Natural killer cell (primary cell): ENCODE measurements around the gene BNC2. TPM values are rescaled to one million over a fixed set of nuclear protein-coding genes. Genes with fewer than 3 reads are reported as not detected.

ENCODE experiments used
- ATAC-seq, 3 donors: fragments of 150-1000 bp in 2 of 3; fragments of 200-7000 bp in 1 of 3; cut with Tn5 transposase; 1 replicate in 1 of 3; 2 replicates in 2 of 3; pipeline ENCODE4 v1.10.0; 2021; ENCODE audit warnings: mild to moderate bottlenecking in 2 of 3, moderate library complexity in 2 of 3
- DNase-seq, 2 donors: peaks; one replicate each; pipeline versions ENCODE4 v3.0.0 to v3.0.0-alpha.2; 2013 to 2021; ENCODE audit warnings: mixed read lengths in 1 of 2
- H3K27ac ChIP-seq: one replicate; pipeline ENCODE4 v1.5.1; 2013; ENCODE audit warnings: mild to moderate bottlenecking, low read length
- H3K27me3 ChIP-seq: one replicate; pipeline ENCODE4 v1.6.1; 2013; ENCODE audit warnings: low read length; ENCODE audit not compliant: control insufficient read depth, insufficient read depth
- H3K36me3 ChIP-seq: one replicate; pipeline ENCODE4 v1.6.1; 2013; ENCODE audit warnings: low read length; ENCODE audit not compliant: control insufficient read depth, insufficient read depth
- H3K4me1 ChIP-seq: one replicate; pipeline ENCODE4 v1.6.1; 2013; ENCODE audit warnings: low read length; ENCODE audit not compliant: control insufficient read depth, insufficient read depth
- H3K4me3 ChIP-seq: one replicate; pipeline ENCODE4 v1.5.1; 2013; ENCODE audit warnings: low read length
- H3K9me3 ChIP-seq: one replicate; pipeline ENCODE4 v1.6.1; 2013; ENCODE audit warnings: low read length; ENCODE audit not compliant: control insufficient read depth, insufficient read depth
- H3K27ac Mint-ChIP-seq, 2 donors: one replicate each; pipeline ENCODE4 v1.8.0; 2022; ENCODE audit warnings: mild to moderate bottlenecking in 2 of 2, mixed read lengths in 2 of 2, moderate library complexity in 1 of 2
- H3K27me3 Mint-ChIP-seq, 2 donors: one replicate each; pipeline ENCODE4 v1.8.0; 2022; ENCODE audit warnings: low read depth in 2 of 2, mixed read lengths in 2 of 2
- H3K36me3 Mint-ChIP-seq: one replicate; pipeline ENCODE4 v1.8.0; 2022; ENCODE audit warnings: mixed read lengths
- H3K4me1 Mint-ChIP-seq, 2 donors: one replicate each; pipeline ENCODE4 v1.8.0; 2022; ENCODE audit warnings: mixed read lengths in 2 of 2
- H3K4me3 Mint-ChIP-seq: one replicate; pipeline ENCODE4 v1.8.0; 2022; ENCODE audit warnings: mild to moderate bottlenecking, moderate library complexity, mixed read lengths
- H3K9me3 Mint-ChIP-seq, 2 donors: one replicate each; pipeline ENCODE4 v1.8.0; 2022; ENCODE audit warnings: mixed read lengths in 2 of 2
- WGBS: methylation state at CpG from one replicate; pipeline ENCODE4 v1.1.7; 2013; ENCODE audit warnings: missing lambda C conversion rate; ENCODE audit not compliant: insufficient coverage; 5-methylcytosine and 5-hydroxymethylcytosine counted together
- intact Hi-C: fragments of 100-400 bp; cut with micrococcal nuclease; formaldehyde crosslinking; loops from one replicate; pipeline ENCODE4 v1.14.2; 2022
- total RNA-seq, 4 donors: library from RNA; stranded (reverse); fragments of 120-200 nt in 1 of 4; gene quantifications; one replicate each; pipeline versions ENCODE4 v1.2.3 to v1.2.4, GENCODE V29; 2013 to 2022
- TF ChIP-seq, protein P1 (sequence below): fragments of 200-600 bp; IDR thresholded peaks from one replicate; pipeline ENCODE4 v1.8.0; 2022; ENCODE audit warnings: antibody characterized with exemption

BNC2 gene
- total RNA-seq, 3 donors from 2014 or later (not counting 1 experiment from before 2014, with no cell fraction given): 36.9 to 84.2 (median 66.5) TPM

DNA sequence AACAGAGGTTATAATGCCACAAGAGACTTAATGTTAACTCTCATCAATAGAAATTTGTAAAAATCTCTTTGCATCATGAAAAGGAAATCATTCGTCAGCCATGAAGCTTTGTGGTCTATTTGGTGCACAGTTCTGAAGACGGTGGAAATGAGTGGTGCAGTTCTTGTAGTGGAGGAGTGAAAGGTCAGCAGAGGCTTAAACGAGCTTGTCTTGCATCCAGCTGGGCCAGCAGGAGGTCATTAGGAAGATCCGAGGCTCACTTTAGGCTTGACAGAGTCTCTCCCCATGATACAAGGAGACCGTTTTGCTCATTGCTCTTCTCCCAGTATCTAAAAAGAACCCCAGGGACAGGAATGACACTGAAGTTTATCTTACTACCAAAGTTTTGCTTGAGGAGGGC, 440.8 kb downstream of the BNC2 start:
- Mint-ChIP-seq H3K36me3 (no peaks in the 10 kb centered on the region), H3K27me3 (no peaks in the 10 kb centered on the region), H3K4me3 (no peak overlapping the region), H3K4me1 (peaks cover 10 to 25% of the 10 kb centered on the region in 2 donors), H3K27ac (peak overlapping the region in 1 of 2 donors; percentile 24), H3K9me3 (no peaks in the 10 kb centered on the region)
- Histone ChIP-seq H3K36me3 (no peaks in the 10 kb centered on the region), H3K4me3 (no peak overlapping the region), H3K27me3 (no peaks in the 10 kb centered on the region), H3K27ac (no peak overlapping the region), H3K4me1 (no peaks in the 10 kb centered on the region), H3K9me3 (no peaks in the 10 kb centered on the region)
- TF ChIP-seq, protein P1, sequence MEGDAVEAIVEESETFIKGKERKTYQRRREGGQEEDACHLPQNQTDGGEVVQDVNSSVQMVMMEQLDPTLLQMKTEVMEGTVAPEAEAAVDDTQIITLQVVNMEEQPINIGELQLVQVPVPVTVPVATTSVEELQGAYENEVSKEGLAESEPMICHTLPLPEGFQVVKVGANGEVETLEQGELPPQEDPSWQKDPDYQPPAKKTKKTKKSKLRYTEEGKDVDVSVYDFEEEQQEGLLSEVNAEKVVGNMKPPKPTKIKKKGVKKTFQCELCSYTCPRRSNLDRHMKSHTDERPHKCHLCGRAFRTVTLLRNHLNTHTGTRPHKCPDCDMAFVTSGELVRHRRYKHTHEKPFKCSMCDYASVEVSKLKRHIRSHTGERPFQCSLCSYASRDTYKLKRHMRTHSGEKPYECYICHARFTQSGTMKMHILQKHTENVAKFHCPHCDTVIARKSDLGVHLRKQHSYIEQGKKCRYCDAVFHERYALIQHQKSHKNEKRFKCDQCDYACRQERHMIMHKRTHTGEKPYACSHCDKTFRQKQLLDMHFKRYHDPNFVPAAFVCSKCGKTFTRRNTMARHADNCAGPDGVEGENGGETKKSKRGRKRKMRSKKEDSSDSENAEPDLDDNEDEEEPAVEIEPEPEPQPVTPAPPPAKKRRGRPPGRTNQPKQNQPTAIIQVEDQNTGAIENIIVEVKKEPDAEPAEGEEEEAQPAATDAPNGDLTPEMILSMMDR: no peak
- DNase-seq (no peak), ATAC-seq (no peak)
- intact Hi-C loops: no loop called here
- 39% methylated on average over 5 of the region's 5 CpGs for WGBS

GRCh38 chr9:16427873-16428427, 442.5 kb downstream of the BNC2 start:
- Mint-ChIP-seq H3K36me3 (no peaks in the 10 kb centered on the region), H3K27ac (no peak overlapping the region), H3K27me3 (no peaks in the 10 kb centered on the region), H3K4me3 (no peak overlapping the region), H3K4me1 (peaks cover 10 to 31% of the 10 kb centered on the region in 2 donors), H3K9me3 (no peaks in the 10 kb centered on the region)
- Histone ChIP-seq H3K27ac (no peak overlapping the region), H3K27me3 (no peaks in the 10 kb centered on the region), H3K36me3 (no peaks in the 10 kb centered on the region), H3K9me3 (no peaks in the 10 kb centered on the region), H3K4me1 (no peaks in the 10 kb centered on the region), H3K4me3 (no peak overlapping the region)
- DNase-seq (no peak), ATAC-seq (no peak)
- TF ChIP-seq, protein P1: no peak
- 96% methylated on average over 5 of the region's 6 CpGs for WGBS
- intact Hi-C loops: no loop called here

GRCh38 chr9:16426716-16427115, 443.8 kb downstream of the BNC2 start:
- ATAC-seq: no peak
- H3K9me3 Mint-ChIP-seq: no peaks in the 10 kb centered on the region
- H3K4me1 Mint-ChIP-seq: peaks cover 15 to 35% of the 10 kb centered on the region in 2 donors
- Histone ChIP-seq H3K4me1 (no peaks in the 10 kb centered on the region), H3K27me3 (no peaks in the 10 kb centered on the region), H3K4me3 (no peak overlapping the region), H3K9me3 (no peaks in the 10 kb centered on the region), H3K36me3 (no peaks in the 10 kb centered on the region), H3K27ac (no peak overlapping the region)
- intact Hi-C loops: no loop called here
- no peaks in the 10 kb centered on the region for H3K27me3 Mint-ChIP-seq
- no peaks in the 10 kb centered on the region for H3K36me3 Mint-ChIP-seq
- H3K4me3 Mint-ChIP-seq: no peak overlapping the region
- 76% methylated on average over 1 of the region's 2 CpGs for WGBS
- no peak for DNase-seq
- no peak overlapping the region for H3K27ac Mint-ChIP-seq
- TF ChIP-seq, protein P1: no peak

GRCh38 chr9:16425562-16426231, 444.8 kb downstream of the BNC2 start:
- Histone ChIP-seq H3K4me1 (no peaks in the 10 kb centered on the region), H3K36me3 (no peaks in the 10 kb centered on the region), H3K4me3 (no peak overlapping the region), H3K27ac (no peak overlapping the region), H3K9me3 (no peaks in the 10 kb centered on the region), H3K27me3 (no peaks in the 10 kb centered on the region)
- ATAC-seq (no peak), DNase-seq (no peak)
- Mint-ChIP-seq H3K27ac (no peak overlapping the region), H3K27me3 (no peaks in the 10 kb centered on the region), H3K4me3 (no peak overlapping the region), H3K36me3 (no peaks in the 10 kb centered on the region), H3K4me1 (peaks cover 24 to 44% of the 10 kb centered on the region in 2 donors), H3K9me3 (no peaks in the 10 kb centered on the region)
- intact Hi-C loops: no loop called here
- WGBS: 95% methylated on average over 8 of the region's 8 CpGs
- TF ChIP-seq, protein P1: no peak
